ENCODE measurements around the gene SH2D2A.

The SH2D2A gene

DNA sequence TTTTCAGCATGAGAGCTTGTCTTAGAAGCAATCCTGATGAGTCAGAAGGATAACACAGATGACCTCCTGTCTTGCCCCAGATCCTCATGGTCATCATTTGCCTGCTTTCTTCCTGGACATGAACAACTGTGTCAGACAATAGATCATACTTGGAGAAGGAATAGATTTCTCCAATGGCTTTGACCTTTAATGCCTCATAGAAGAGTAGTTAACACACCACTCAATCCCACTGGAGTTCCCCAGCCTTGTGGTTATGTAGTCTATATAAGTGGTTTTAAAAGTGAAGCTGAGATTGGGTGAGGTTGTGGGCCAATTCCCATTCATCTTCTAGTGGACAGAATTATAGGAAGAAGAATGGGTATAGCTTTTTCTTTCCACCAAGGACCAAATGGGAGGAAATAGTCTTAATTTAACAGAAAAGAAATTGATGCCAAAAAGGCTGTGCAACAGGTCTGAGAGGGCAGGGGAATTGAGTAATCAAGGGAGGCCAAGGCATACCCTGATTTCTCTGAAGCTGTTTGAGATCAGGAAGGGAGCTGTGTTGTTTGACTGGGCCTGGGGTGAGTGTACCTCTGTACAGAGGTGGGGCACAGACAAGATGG, 35.0 kb downstream of the SH2D2A start:
- DNase-seq (ENCODE audit: insufficient read length, low spot score) (no peak), FAIRE-seq (no peak)
- TF ChIP-seq, protein P1, sequence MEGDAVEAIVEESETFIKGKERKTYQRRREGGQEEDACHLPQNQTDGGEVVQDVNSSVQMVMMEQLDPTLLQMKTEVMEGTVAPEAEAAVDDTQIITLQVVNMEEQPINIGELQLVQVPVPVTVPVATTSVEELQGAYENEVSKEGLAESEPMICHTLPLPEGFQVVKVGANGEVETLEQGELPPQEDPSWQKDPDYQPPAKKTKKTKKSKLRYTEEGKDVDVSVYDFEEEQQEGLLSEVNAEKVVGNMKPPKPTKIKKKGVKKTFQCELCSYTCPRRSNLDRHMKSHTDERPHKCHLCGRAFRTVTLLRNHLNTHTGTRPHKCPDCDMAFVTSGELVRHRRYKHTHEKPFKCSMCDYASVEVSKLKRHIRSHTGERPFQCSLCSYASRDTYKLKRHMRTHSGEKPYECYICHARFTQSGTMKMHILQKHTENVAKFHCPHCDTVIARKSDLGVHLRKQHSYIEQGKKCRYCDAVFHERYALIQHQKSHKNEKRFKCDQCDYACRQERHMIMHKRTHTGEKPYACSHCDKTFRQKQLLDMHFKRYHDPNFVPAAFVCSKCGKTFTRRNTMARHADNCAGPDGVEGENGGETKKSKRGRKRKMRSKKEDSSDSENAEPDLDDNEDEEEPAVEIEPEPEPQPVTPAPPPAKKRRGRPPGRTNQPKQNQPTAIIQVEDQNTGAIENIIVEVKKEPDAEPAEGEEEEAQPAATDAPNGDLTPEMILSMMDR (IDR thresholded peaks at IDR 0.05; ENCODE audit: insufficient read depth, missing control alignments): no peak

DNA sequence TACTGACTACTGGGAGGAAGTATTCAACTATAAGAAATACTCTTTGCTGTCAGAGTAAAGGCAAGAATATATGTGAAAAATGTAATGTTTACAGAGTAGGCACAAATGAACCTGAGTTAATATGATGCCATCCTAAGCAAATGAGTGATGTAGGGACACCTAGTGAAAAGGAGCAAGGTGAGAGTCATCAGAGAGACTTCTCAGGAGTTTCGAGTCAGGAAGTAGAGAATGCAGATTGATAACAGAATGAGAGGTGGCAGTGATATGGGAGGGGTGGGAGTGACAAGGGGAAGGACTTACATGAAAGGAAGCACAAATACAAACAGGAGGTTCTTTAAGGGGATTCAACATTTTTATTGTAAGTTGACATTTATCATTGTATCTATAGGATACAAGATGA, 39.1 kb downstream of the SH2D2A start:
- no peak for FAIRE-seq
- TF ChIP-seq, protein P1 (IDR thresholded peaks at IDR 0.05; ENCODE audit: insufficient read depth, missing control alignments): no peak

DNA sequence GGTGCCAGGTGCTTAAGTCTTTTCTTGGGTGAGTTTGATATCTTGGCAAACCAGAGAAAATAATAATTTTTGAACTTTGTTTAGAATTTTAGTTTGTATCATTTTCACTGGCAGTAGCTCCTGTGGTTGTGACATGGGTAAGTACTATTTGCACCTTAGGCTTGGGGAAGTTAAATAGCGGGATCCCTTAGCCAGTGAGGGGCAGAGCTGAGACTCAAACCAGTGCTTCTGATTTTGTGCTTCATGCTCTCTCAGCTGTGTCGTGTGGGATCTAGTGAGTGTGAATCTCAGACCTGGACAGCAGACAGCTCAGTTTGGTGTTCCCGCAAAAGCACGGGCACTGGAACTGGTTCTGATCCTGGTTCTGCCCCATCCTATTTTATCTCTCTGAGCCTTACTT, 39.7 kb downstream of the SH2D2A start:
- no peak for FAIRE-seq
- DNase-seq (ENCODE audit: insufficient read length, low spot score): no peak
- TF ChIP-seq, protein P1 (IDR thresholded peaks at IDR 0.05; ENCODE audit: insufficient read depth, missing control alignments): no peak

More for the DNA sequence above, 39.1 kb downstream of the SH2D2A start:
- no peak for DNase-seq (ENCODE audit: insufficient read length, low spot score)

DNA sequence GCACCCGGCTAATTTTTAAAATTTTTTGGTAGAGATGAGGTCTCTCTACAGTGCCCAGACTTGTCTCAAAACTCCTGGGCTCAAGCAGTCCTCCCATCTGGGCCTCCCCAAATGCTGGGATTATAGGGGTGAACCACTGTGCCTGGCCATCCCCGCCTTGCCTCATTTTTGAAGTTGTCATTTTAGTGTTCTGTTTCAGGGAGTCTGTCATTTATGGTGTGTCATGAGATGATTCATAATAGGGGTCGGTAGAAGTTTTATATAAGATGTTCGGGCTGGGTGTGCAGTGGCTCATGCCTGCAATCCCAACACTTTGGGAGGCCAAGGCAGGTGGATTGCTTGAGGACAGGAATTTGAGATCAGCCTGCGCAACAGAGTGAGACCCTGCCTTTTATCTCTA, 40.8 kb downstream of the SH2D2A start:
- DNase-seq (ENCODE audit: insufficient read length, low spot score): no peak
- no peak for FAIRE-seq
- TF ChIP-seq, protein P1 (IDR thresholded peaks at IDR 0.05; ENCODE audit: insufficient read depth, missing control alignments): no peak

DNA sequence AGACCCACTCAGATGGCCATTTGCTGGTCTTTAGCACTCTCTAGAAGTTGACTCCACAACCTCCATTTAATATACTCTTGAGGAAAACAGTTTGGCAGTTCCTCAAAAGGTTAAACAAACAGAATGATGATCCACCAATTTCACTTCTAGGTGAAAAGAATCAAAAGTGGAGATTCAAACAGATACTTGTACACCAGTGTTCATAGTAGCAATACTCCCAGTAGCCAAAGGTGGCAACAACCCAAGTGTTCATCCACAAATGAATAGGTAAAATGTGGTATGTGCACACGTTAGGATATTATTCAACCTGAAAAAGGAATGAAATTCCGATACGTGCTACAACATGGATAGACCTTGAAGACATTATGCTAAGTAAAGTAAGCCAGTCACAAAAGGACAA, 43.0 kb downstream of the SH2D2A start:
- no peak for FAIRE-seq
- no peak for DNase-seq (ENCODE audit: insufficient read length, low spot score)
- TF ChIP-seq, protein P1 (IDR thresholded peaks at IDR 0.05; ENCODE audit: insufficient read depth, missing control alignments): no peak

DNA sequence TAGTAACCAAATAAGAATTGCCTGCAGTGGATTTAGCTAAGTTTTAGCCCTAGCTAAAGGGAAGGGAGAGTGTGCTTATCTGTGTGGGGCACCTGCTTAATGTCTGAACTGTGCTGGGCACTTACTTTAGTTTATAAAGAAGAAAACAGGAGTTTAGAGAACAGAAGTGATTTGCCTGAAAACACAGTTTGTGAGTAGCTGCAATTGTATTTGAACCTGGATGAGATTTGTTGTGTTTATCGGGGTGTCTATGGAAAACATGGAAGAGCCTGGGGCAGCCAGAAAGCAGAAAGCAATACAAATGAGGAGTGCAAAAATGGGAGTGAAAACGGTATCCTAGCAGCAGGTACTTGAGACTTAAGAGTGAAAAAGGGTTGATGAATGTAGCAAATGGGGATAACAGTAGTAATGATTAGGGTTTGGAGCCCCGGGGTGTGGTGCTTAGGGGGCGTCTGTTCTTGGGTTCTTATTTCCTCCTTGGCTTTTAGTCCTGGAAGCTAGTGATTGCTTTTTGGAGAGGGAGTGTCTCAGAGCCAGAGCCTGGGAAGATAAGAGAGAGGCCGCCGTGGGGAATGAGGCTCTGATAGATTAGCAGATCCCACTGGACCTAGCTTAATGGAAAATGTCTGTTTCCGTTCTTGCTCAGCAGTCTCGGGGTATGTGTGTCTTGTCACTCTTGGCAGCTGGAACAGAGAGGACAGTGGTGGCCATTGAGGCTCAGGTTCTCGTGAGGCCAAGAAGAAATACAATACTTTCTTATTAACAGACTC, 43.7 kb downstream of the SH2D2A start:
- TF ChIP-seq, protein P1 (IDR thresholded peaks at IDR 0.05; ENCODE audit: insufficient read depth, missing control alignments): no peak
- FAIRE-seq (no peak), DNase-seq (ENCODE audit: insufficient read length, low spot score) (no peak)

DNA sequence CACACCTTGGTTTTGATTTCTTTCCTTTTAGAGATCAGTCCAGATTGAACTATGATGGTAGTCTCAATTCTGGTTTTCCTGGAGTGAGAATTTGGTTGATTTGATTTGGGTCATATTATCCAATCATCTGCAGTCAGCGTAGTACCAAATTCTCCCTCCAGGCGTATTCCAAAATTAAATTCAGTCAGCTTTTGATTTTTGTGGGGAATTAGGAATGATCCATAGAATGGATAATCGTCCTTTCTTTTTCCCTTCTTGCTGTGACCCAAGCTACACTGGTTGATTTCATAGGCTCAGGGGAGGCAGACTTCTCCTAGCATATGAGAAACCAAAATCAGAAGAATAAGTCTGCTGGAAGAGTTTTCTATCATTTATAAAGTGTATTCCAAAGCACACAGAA, 44.4 kb downstream of the SH2D2A start:
- FAIRE-seq (no peak), DNase-seq (ENCODE audit: insufficient read length, low spot score) (no peak)
- TF ChIP-seq, protein P1 (IDR thresholded peaks at IDR 0.05; ENCODE audit: insufficient read depth, missing control alignments): no peak
